Left ventricle myocardium inferior (tissue), 1 donor: ENCODE measurements around the gene KIAA1958. TPM values are rescaled to one million over a fixed set of nuclear protein-coding genes. Genes with fewer than 3 reads are reported as not detected.

Experiments
- DNase-seq: peaks from one replicate; pipeline ENCODE4 v3.0.0-alpha.2; 2020
- H3K27ac ChIP-seq: fragments of 200-600 bp; replicated peaks from 2 replicates; pipeline ENCODE4 v1.8.0; 2021
- H3K27me3 ChIP-seq: fragments of 200-600 bp; 2 replicates; pipeline ENCODE4 v1.8.0; 2021; ENCODE audit warnings: low read depth
- H3K36me3 ChIP-seq: fragments of 200-600 bp; 2 replicates; pipeline ENCODE4 v1.8.0; 2021
- H3K4me1 ChIP-seq: fragments of 200-600 bp; 2 replicates; pipeline ENCODE4 v1.8.0; 2021
- H3K4me3 ChIP-seq: fragments of 200-600 bp; 2 replicates; pipeline ENCODE4 v1.8.0; 2021; ENCODE audit warnings: mild to moderate bottlenecking, moderate library complexity
- H3K9me3 ChIP-seq: fragments of 200-600 bp; replicated peaks from 2 replicates; pipeline ENCODE4 v1.8.0; 2021
- CTCF ChIP-seq: fragments of 200-600 bp; IDR thresholded peaks from 2 replicates; pipeline ENCODE4 v1.8.0; 2021; ENCODE audit warnings: antibody characterized with exemption, mild to moderate bottlenecking, borderline replicate concordance
- intact Hi-C: fragments of 100-400 bp; cut with micrococcal nuclease; formaldehyde crosslinking; loops from one replicate; pipeline ENCODE4 v1.11.0; 2022
- total RNA-seq: library from RNA; stranded (reverse); fragmentation: NEBNext Ultra II Directional; extraction: Animal tissue kit (Norgen Biotek cat#: 25700); gene quantifications from one replicate; pipeline ENCODE4 v1.2.1, GENCODE V29; 2021
- donor health status: DM: no; HTN: yes; CAD: no; lungs with severe emphysema.

KIAA1958 gene
- total RNA-seq, 1 donor from 2014 or later, result 5.6 TPM

- no peak for TF ChIP-seq CTCF
- H3K27ac ChIP-seq, result no peak overlapping the region
- no peak overlapping the region for H3K4me3 ChIP-seq
- H3K36me3 ChIP-seq, result peaks cover 7% of the 10 kb centered on the region
- H3K27me3 ChIP-seq, result no peaks in the 10 kb centered on the region
- no peak for DNase-seq
- H3K9me3 ChIP-seq, result no peaks in the 10 kb centered on the region
- no peaks in the 10 kb centered on the region for H3K4me1 ChIP-seq
- intact Hi-C loops, result no loop called here
Measured at GRCh38 chr9:112621018-112621655, 134.5 kb downstream of the KIAA1958 start.

- TF ChIP-seq CTCF, result no peak
- no peak for DNase-seq
- no peaks in the 10 kb centered on the region for H3K27me3 ChIP-seq
Measured at GRCh38 chr9:112623198-112623597, 136.6 kb downstream of the KIAA1958 start.

GRCh38 chr9:112624711-112625707 lies 138.4 kb downstream of the KIAA1958 start:
- Histone ChIP-seq H3K4me3 (no peak overlapping the region), H3K4me1 (no peaks in the 10 kb centered on the region), H3K36me3 (no peaks in the 10 kb centered on the region), H3K27me3 (no peaks in the 10 kb centered on the region), H3K27ac (no peak overlapping the region), H3K9me3 (no peaks in the 10 kb centered on the region)
- DNase-seq, result no peak
- TF ChIP-seq CTCF, result no peak
- intact Hi-C loops, result no loop called here

More at GRCh38 chr9:112623198-112623597, 136.6 kb downstream of the KIAA1958 start:
- no peaks in the 10 kb centered on the region for H3K4me1 ChIP-seq
- H3K27ac ChIP-seq, result no peak overlapping the region
- no peaks in the 10 kb centered on the region for H3K9me3 ChIP-seq
- peaks cover 4% of the 10 kb centered on the region for H3K36me3 ChIP-seq
- intact Hi-C loops, result no loop called here
- H3K4me3 ChIP-seq, result no peak overlapping the region

- TF ChIP-seq CTCF, result no peak
- Histone ChIP-seq H3K4me3 (no peak overlapping the region), H3K9me3 (no peaks in the 10 kb centered on the region), H3K36me3 (no peaks in the 10 kb centered on the region), H3K27ac (no peak overlapping the region), H3K4me1 (no peaks in the 10 kb centered on the region), H3K27me3 (no peaks in the 10 kb centered on the region)
- DNase-seq, result no peak
- intact Hi-C loops, result no loop called here
Measured at GRCh38 chr9:112629671-112630485, 143.3 kb downstream of the KIAA1958 start.

- H3K4me1 ChIP-seq, result no peaks in the 10 kb centered on the region
- H3K27ac ChIP-seq, result no peak overlapping the region
- no peaks in the 10 kb centered on the region for H3K27me3 ChIP-seq
- DNase-seq, result no peak
- no peak overlapping the region for H3K4me3 ChIP-seq
- H3K36me3 ChIP-seq, result no peaks in the 10 kb centered on the region
- intact Hi-C loops, result no loop called here
- no peak for TF ChIP-seq CTCF
- no peaks in the 10 kb centered on the region for H3K9me3 ChIP-seq
Measured at GRCh38 chr9:112631313-112632070, 144.9 kb downstream of the KIAA1958 start.
